Bronchial epithelial cell (primary cell): Measurements from ENCODE around the gene ARRDC2. TPM values are rescaled to one million over a fixed set of nuclear protein-coding genes. Genes with fewer than 3 reads are reported as not detected.
"Not testable (repeated sequence)": the region's sequence is repeated elsewhere in the genome, so short reads cannot be mapped to it uniquely, and the experiment has no call there.

Experiments used
- DNase-seq: peaks from one replicate; pipeline ENCODE4 v3.0.0-alpha.2; 2010; ENCODE audit warnings: low read depth
- FAIRE-seq: peaks from 2 replicates; lab custom pipeline; 2011; peaks lifted over from hg19 to GRCh38; lab: Jason Lieb, UNC
- H3K27me3 ChIP-seq: 2 replicates; pipeline ENCODE4 v1.5.1; 2011; ENCODE audit warnings: low read length; ENCODE audit not compliant: control insufficient read depth, insufficient read depth
- H3K36me3 ChIP-seq: 2 replicates; pipeline ENCODE4 v1.5.1; 2011; ENCODE audit warnings: low read length; ENCODE audit not compliant: control insufficient read depth, insufficient read depth
- H3K4me3 ChIP-seq: 2 replicates; pipeline ENCODE4 v1.5.1; 2011; ENCODE audit warnings: mild to moderate bottlenecking, low read depth, low read length, control low read depth
- total RNA-seq: library from RNA; depleted of rRNA; stranded (reverse); fragments of >200 nt; gene quantifications from 2 replicates; pipeline ENCODE4 v1.2.1, GENCODE V29; 2014
- TF ChIP-seq, protein P1 (sequence below): IDR thresholded peaks from 2 replicates; pipeline ENCODE4 v1.5.1; 2011; ENCODE audit warnings: mild to moderate bottlenecking, moderate library complexity, low read length, control low read depth, inconsistent platforms; ENCODE audit not compliant: insufficient read depth, severe bottlenecking

The ARRDC2 gene
- total RNA-seq, 1 donor from 2014 or later, result 6.1 TPM

DNA sequence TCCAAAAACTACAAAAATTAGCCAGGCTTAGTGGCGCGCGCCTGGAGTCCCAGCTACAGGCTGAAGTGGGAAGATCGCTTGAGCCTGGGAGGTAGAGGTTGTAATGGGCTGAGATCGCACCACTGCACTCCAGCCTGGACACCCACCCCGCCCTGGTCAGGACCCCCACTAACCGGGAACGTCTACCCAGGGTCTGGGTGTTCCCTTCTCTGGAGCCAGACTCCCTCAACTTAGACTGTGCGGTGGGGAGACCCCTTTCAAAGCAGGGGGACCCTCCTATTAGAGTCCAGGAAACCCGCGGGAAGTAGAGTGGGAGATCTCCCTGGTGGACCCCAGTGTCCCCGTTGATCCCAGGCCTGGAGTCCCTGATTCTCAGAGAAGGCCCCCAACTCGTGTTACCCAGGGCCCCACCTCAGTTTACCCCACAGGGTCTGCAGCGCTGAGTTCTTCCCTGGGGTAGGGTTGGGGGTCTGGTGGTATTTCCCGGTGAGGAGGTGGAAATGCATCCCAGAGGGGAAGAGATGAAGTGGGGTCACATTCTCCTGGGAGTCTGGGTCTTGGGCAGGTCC, 6.1 kb upstream of the ARRDC2 start:
- FAIRE-seq, result no peak
- no peaks in the 10 kb centered on the region for H3K36me3 ChIP-seq
- TF ChIP-seq, protein P1, sequence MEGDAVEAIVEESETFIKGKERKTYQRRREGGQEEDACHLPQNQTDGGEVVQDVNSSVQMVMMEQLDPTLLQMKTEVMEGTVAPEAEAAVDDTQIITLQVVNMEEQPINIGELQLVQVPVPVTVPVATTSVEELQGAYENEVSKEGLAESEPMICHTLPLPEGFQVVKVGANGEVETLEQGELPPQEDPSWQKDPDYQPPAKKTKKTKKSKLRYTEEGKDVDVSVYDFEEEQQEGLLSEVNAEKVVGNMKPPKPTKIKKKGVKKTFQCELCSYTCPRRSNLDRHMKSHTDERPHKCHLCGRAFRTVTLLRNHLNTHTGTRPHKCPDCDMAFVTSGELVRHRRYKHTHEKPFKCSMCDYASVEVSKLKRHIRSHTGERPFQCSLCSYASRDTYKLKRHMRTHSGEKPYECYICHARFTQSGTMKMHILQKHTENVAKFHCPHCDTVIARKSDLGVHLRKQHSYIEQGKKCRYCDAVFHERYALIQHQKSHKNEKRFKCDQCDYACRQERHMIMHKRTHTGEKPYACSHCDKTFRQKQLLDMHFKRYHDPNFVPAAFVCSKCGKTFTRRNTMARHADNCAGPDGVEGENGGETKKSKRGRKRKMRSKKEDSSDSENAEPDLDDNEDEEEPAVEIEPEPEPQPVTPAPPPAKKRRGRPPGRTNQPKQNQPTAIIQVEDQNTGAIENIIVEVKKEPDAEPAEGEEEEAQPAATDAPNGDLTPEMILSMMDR, result no peak
- DNase-seq, result no peak
- H3K4me3 ChIP-seq, result peak overlapping the region; percentile 85
- no peaks in the 10 kb centered on the region for H3K27me3 ChIP-seq

- Histone ChIP-seq H3K4me3 (no peak overlapping the region), H3K27me3 (no peaks in the 10 kb centered on the region), H3K36me3 (no peaks in the 10 kb centered on the region)
- FAIRE-seq (no peak), DNase-seq (no peak)
- TF ChIP-seq, protein P1, result no peak
Measured at GRCh38 chr19:18002347-18002850, 5.6 kb upstream of the ARRDC2 start.

- not testable (repeated sequence) for DNase-seq, FAIRE-seq, H3K27me3 ChIP-seq
Measured at GRCh38 chr19:18005750-18006149, 2.2 kb upstream of the ARRDC2 start.

GRCh38 chr19:18007044-18007916, 690 bp upstream of the ARRDC2 start:
- FAIRE-seq, result peak; percentile 47
- TF ChIP-seq, protein P1, result peak; percentile 100
- Histone ChIP-seq H3K36me3 (peaks cover 10% of the 10 kb centered on the region), H3K4me3 (peak overlapping the region; percentile 48), H3K27me3 (no peaks in the 10 kb centered on the region)
- DNase-seq, result peak; percentile 62

More at GRCh38 chr19:18005750-18006149, 2.2 kb upstream of the ARRDC2 start:
- not testable (repeated sequence) for H3K4me3 ChIP-seq
- peaks cover 10% of the 10 kb centered on the region for H3K36me3 ChIP-seq

- TF ChIP-seq, protein P1, result no peak
Measured at GRCh38 chr19:18008814-18009213, 844 bp downstream of the ARRDC2 start.

DNA sequence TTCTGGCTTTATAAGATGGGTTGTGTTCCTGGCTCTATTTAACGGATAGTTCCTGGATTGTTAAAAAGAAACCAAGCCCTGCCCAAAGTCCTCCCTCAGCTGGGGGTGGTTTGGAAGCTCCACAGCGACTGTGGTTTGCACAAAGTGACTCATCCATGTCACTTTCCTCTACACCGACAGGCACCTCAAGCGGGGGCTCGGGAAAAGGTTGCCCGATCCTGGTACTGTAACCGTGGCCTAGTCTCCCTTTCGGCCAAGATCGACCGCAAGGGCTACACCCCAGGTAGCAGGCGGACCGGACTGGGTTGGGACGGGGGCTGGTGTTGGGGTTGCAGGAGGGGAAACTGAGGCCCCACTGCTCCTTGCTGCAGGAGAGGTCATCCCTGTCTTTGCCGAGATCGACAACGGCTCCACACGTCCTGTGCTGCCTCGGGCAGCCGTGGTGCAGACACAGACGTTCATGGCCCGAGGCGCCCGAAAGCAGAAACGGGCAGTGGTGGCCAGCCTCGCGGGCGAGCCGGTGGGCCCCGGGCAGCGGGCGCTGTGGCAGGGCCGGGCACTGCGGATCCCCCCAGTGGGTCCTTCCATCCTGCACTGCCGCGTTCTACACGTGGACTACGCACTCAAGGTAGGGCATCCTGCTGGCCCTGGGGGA, 1.6 kb downstream of the ARRDC2 start:
- FAIRE-seq (no peak), DNase-seq (no peak)
- TF ChIP-seq, protein P1, result no peak
- peaks cover 16% of the 10 kb centered on the region for H3K36me3 ChIP-seq
- H3K27me3 ChIP-seq, result no peaks in the 10 kb centered on the region
- H3K4me3 ChIP-seq, result no peak overlapping the region

More at GRCh38 chr19:18008814-18009213, 844 bp downstream of the ARRDC2 start:
- peaks cover 16% of the 10 kb centered on the region for H3K36me3 ChIP-seq
- FAIRE-seq (no peak), DNase-seq (no peak)
- H3K27me3 ChIP-seq, result no peaks in the 10 kb centered on the region
- no peak overlapping the region for H3K4me3 ChIP-seq
